Gastrocnemius medialis (tissue), 4 donors: ENCODE data around the gene MC1R.
"Not testable (repeated sequence)": the region's sequence is repeated elsewhere in the genome, so short reads cannot be mapped to it uniquely, and the experiment has no call there.

ENCODE experiments used
- CTCF ChIP-seq, 5 experiments: fragments of 450-650 bp in 3 of 5; fragments of 200-600 bp in 2 of 5; sonication (generic) in 2 of 5; IDR thresholded peaks in 4 of 5; conservative IDR thresholded peaks in 1 of 5; 1 replicate in 4 of 5; 2 replicates in 1 of 5; pipeline ENCODE4 v1.5.1; 2016 to 2019; ENCODE audit warnings: antibody characterized with exemption in 5 of 5, mild to moderate bottlenecking in 3 of 5, moderate library complexity in 3 of 5
- POLR2A ChIP-seq, 2 donors: fragments of 450-650 bp; IDR thresholded peaks; one replicate each; pipeline ENCODE4 v1.6.1; 2017; ENCODE audit warnings: antibody characterized with exemption in 2 of 2, mild to moderate bottlenecking in 2 of 2, moderate library complexity in 2 of 2

GRCh38 chr16:89914642-89915285 is 3.9 kb upstream of the MC1R start:
- TF ChIP-seq CTCF (IDR thresholded peaks at IDR 0.05 in 4 of 5, conservative IDR thresholded peaks at IDR 0.05 in 1 of 5); POLR2A (IDR thresholded peaks at IDR 0.05): not testable (repeated sequence)
